ENCODE measurements around the gene ZNF684.

ZNF684 gene

DNA sequence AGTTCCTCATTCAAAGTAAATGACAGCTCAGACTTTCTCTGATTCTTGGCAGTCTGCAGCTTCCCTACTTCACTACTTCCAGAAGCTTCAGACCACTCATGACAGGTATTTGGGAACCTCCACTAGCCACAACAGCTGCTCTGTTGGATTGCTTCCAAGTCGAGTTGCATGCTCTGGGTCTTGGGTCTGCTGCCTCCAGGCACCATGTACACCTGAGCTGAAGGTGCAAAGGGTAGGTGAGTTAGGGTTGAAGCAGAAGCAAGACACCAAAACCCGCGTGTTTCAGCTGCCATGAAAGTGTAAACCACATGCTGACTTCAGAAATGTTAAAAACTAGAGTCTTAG lies 62.7 kb downstream of the ZNF684 start:
- no peak for TF ChIP-seq SIN3A (IDR thresholded peaks at IDR 0.05; ENCODE audit: borderline replicate concordance, insufficient read depth, low read length)
- no peak for TF ChIP-seq POLR2AphosphoS5 (IDR thresholded peaks at IDR 0.05; ENCODE audit: low read depth, low read length)
- no peak for TF ChIP-seq FOXP2 (optimal IDR thresholded peaks at IDR 0.05; ENCODE audit: borderline replicate concordance, extremely low read depth, extremely low read length, insufficient read depth)

- TF ChIP-seq POLR2AphosphoS5 (IDR thresholded peaks at IDR 0.05; ENCODE audit: low read depth, low read length) (no peak), FOXP2 (optimal IDR thresholded peaks at IDR 0.05; ENCODE audit: borderline replicate concordance, extremely low read depth, extremely low read length, insufficient read depth) (no peak), TAF1 (IDR thresholded peaks at IDR 0.05; ENCODE audit: borderline replicate concordance, insufficient read depth, low read length) (no peak), SIN3A (IDR thresholded peaks at IDR 0.05; ENCODE audit: borderline replicate concordance, insufficient read depth, low read length) (no peak)
- TF ChIP-seq, protein P1, sequence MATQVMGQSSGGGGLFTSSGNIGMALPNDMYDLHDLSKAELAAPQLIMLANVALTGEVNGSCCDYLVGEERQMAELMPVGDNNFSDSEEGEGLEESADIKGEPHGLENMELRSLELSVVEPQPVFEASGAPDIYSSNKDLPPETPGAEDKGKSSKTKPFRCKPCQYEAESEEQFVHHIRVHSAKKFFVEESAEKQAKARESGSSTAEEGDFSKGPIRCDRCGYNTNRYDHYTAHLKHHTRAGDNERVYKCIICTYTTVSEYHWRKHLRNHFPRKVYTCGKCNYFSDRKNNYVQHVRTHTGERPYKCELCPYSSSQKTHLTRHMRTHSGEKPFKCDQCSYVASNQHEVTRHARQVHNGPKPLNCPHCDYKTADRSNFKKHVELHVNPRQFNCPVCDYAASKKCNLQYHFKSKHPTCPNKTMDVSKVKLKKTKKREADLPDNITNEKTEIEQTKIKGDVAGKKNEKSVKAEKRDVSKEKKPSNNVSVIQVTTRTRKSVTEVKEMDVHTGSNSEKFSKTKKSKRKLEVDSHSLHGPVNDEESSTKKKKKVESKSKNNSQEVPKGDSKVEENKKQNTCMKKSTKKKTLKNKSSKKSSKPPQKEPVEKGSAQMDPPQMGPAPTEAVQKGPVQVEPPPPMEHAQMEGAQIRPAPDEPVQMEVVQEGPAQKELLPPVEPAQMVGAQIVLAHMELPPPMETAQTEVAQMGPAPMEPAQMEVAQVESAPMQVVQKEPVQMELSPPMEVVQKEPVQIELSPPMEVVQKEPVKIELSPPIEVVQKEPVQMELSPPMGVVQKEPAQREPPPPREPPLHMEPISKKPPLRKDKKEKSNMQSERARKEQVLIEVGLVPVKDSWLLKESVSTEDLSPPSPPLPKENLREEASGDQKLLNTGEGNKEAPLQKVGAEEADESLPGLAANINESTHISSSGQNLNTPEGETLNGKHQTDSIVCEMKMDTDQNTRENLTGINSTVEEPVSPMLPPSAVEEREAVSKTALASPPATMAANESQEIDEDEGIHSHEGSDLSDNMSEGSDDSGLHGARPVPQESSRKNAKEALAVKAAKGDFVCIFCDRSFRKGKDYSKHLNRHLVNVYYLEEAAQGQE (IDR thresholded peaks at IDR 0.05; ENCODE audit: insufficient read depth in 1 of 2, low read depth in 2 of 2, low read length in 2 of 2) = no peak
Observed at GRCh38 chr1:40595623-40596022, 64.2 kb downstream of the ZNF684 start.
